Stomach (tissue), 4 donors: Measurements from ENCODE around the gene COPE.

Experiments used
- CTCF ChIP-seq, 7 experiments: fragments of 450-650 bp in 4 of 7; fragments of 200-600 bp in 3 of 7; sonication (generic) in 3 of 7; IDR thresholded peaks; one replicate each; pipeline ENCODE4 v1.5.1; 2016 to 2019; ENCODE audit warnings: antibody characterized with exemption in 7 of 7, control low read depth in 2 of 7, mild to moderate bottlenecking in 1 of 7
- POLR2AphosphoS5 ChIP-seq, 3 donors: sonication (generic); formaldehyde crosslinking; IDR thresholded peaks; one replicate each; pipeline ENCODE4 v1.6.1; 2016; ENCODE audit warnings: antibody characterized with exemption in 3 of 3

GRCh38 chr19:18871543-18871942, 47.6 kb downstream of the COPE start:
- TF ChIP-seq POLR2AphosphoS5 (IDR thresholded peaks at IDR 0.05) (no peak), CTCF (IDR thresholded peaks at IDR 0.05) (no peak)
